H1 (cell line): ENCODE measurements around the gene MAP3K6. TPM values are rescaled to one million over a fixed set of nuclear protein-coding genes. Genes with fewer than 3 reads are reported as not detected.
A peak's percentile ranks its signal among the peaks of the same experiment; 100 is the strongest.

Experiments used
- CTCF ChIA-PET: fragments of 300-600 bp; sonication (Branson Sonifier 250); formaldehyde crosslinking; loops from one replicate; lab custom pipeline; 2021; ENCODE audit not compliant: partially characterized antibody; lab: Charles Lee
- POLR2A ChIA-PET: fragments of 300-600 bp; sonication (Branson Sonifier 250); formaldehyde crosslinking; loops from one replicate; lab custom pipeline; 2021; ENCODE audit warnings: inconsistent platforms; ENCODE audit not compliant: partially characterized antibody; lab: Charles Lee
- DNase-seq, 2 experiments: peaks; one replicate each; pipeline versions ENCODE4 v3.0.0 to v3.0.0-alpha.2; 2010 to 2022; ENCODE audit warnings: low spot score in 2 of 2, low read depth in 1 of 2, mixed read lengths in 1 of 2
- FAIRE-seq: peaks from 2 replicates; lab custom pipeline; 2011; peaks lifted over from hg19 to GRCh38; lab: Jason Lieb, UNC
- H2AFZ ChIP-seq: 2 replicates; pipeline ENCODE4 v1.8.1; 2012; ENCODE audit warnings: low read length, inconsistent platforms
- H2AK5ac ChIP-seq: 2 replicates; pipeline ENCODE4 v1.6.1; 2013; ENCODE audit warnings: low read depth, low read length
- H2BK120ac ChIP-seq: replicated peaks from 2 replicates; pipeline ENCODE3; 2013; ENCODE audit warnings: low read depth, low read length, inconsistent platforms
- H2BK12ac ChIP-seq: 2 replicates; pipeline ENCODE4 v1.6.1; 2013; ENCODE audit warnings: low read depth, low read length
- H2BK15ac ChIP-seq: 2 replicates; pipeline ENCODE4 v1.6.1; 2013; ENCODE audit warnings: low read length
- H2BK20ac ChIP-seq: 2 replicates; pipeline ENCODE4 v1.6.1; 2013; ENCODE audit warnings: low read length
- H2BK5ac ChIP-seq: 2 replicates; pipeline ENCODE4 v1.6.1; 2013; ENCODE audit warnings: low read depth, low read length
- H3K14ac ChIP-seq: 2 replicates; pipeline ENCODE4 v1.6.1; 2013; ENCODE audit warnings: inconsistent platforms; ENCODE audit not compliant: insufficient read length
- H3K18ac ChIP-seq: 2 replicates; pipeline ENCODE4 v1.6.1; 2013; ENCODE audit warnings: low read length; ENCODE audit errors: extremely low read depth
- H3K23ac ChIP-seq: 2 replicates; pipeline ENCODE4 v1.6.1; 2013; ENCODE audit warnings: inconsistent platforms; ENCODE audit not compliant: insufficient read length
- H3K23me2 ChIP-seq: 2 replicates; pipeline ENCODE4 v1.6.1; 2013; ENCODE audit warnings: low read depth, low read length
- H3K27ac ChIP-seq: 2 replicates; pipeline ENCODE4 v1.6.1; 2011; ENCODE audit warnings: low read depth, low read length, inconsistent platforms
- H3K27me3 ChIP-seq, 4 experiments: replicated peaks in 1 of 4; 1 replicate in 1 of 4; 2 replicates in 3 of 4; pipeline versions ENCODE4 v1.6.1 to v1.8.1; 2011 to 2013; ENCODE audit warnings: low read length in 3 of 4, mild to moderate bottlenecking in 3 of 4, inconsistent platforms in 2 of 4, mixed read lengths in 2 of 4, moderate library complexity in 1 of 4; ENCODE audit not compliant: control insufficient read depth in 3 of 4, insufficient read depth in 3 of 4; ENCODE audit errors: extremely low read depth in 1 of 4
- H3K36me3 ChIP-seq, 4 experiments: 2 replicates each; pipeline versions ENCODE4 v1.6.1 to v1.8.1; 2011 to 2013; ENCODE audit warnings: mild to moderate bottlenecking in 4 of 4, low read length in 3 of 4, moderate library complexity in 2 of 4, control low read depth in 1 of 4, inconsistent platforms in 1 of 4; ENCODE audit not compliant: insufficient read depth in 4 of 4, control insufficient read depth in 2 of 4
- H3K4ac ChIP-seq: replicated peaks from 2 replicates; pipeline ENCODE3; 2013; ENCODE audit warnings: low read length, low read depth, mixed read lengths, inconsistent platforms; ENCODE audit not compliant: insufficient read length
- H3K4me1 ChIP-seq, 4 experiments: replicated peaks in 1 of 4; 1 replicate in 1 of 4; 2 replicates in 3 of 4; pipeline versions ENCODE4 v1.6.1 to v1.8.1; 2011 to 2013; ENCODE audit warnings: low read length in 3 of 4, inconsistent platforms in 2 of 4, mixed read lengths in 1 of 4; ENCODE audit not compliant: insufficient read depth in 4 of 4, control insufficient read depth in 3 of 4
- H3K4me2 ChIP-seq, 2 experiments: 2 replicates each; pipeline versions ENCODE4 v1.6.1 to v1.8.1; 2011 to 2013; ENCODE audit warnings: low read depth in 2 of 2, low read length in 2 of 2, control low read depth in 1 of 2, inconsistent platforms in 1 of 2, mild to moderate bottlenecking in 1 of 2; ENCODE audit not compliant: insufficient read depth in 1 of 2
- H3K4me3 ChIP-seq, 4 experiments: fragments of 200-600, 300-600 bp in 1 of 4; sonication (generic), shearing (Covaris generic), sonication (Bioruptor Twin) in 1 of 4; 2 replicates each; pipeline versions ENCODE4 v1.5.1 to v1.8.1; 2011 to 2016; ENCODE audit warnings: low read length in 4 of 4, low read depth in 3 of 4, control low read depth in 2 of 4, inconsistent platforms in 2 of 4, mild to moderate bottlenecking in 2 of 4, mixed read lengths in 1 of 4, moderate library complexity in 1 of 4; ENCODE audit not compliant: insufficient read depth in 2 of 4; ENCODE audit errors: extremely low read depth in 1 of 4
- H3K56ac ChIP-seq: replicated peaks from 2 replicates; pipeline ENCODE3; 2013; ENCODE audit warnings: low read depth, mild to moderate bottlenecking, mixed read lengths, low read length, inconsistent platforms; ENCODE audit not compliant: insufficient read length
- H3K79me1 ChIP-seq: 2 replicates; pipeline ENCODE4 v1.6.1; 2013; ENCODE audit warnings: low read depth, low read length, control low read depth
- H3K79me2 ChIP-seq, 2 experiments: 2 replicates each; pipeline versions ENCODE4 v1.6.1 to v1.8.1; 2012 to 2013; ENCODE audit warnings: low read length in 2 of 2, mild to moderate bottlenecking in 2 of 2, inconsistent platforms in 1 of 2; ENCODE audit not compliant: insufficient read depth in 2 of 2, control insufficient read depth in 1 of 2
- H3K9ac ChIP-seq, 4 experiments: replicated peaks in 1 of 4; 1 replicate in 1 of 4; 2 replicates in 3 of 4; pipeline versions ENCODE4 v1.6.1 to v1.8.1; 2011 to 2013; ENCODE audit warnings: low read depth in 3 of 4, low read length in 3 of 4, control low read depth in 2 of 4, mild to moderate bottlenecking in 2 of 4, moderate library complexity in 2 of 4, inconsistent platforms in 1 of 4; ENCODE audit errors: extremely low read depth in 1 of 4
- H3K9me3 ChIP-seq, 2 experiments: 2 replicates each; pipeline versions ENCODE4 v1.6.1 to v1.8.1; 2012 to 2013; ENCODE audit warnings: mild to moderate bottlenecking in 2 of 2, moderate library complexity in 2 of 2, control low read depth in 1 of 2, inconsistent platforms in 1 of 2, low read depth in 1 of 2, low read length in 1 of 2, mixed read lengths in 1 of 2; ENCODE audit not compliant: insufficient read depth in 2 of 2
- H4K20me1 ChIP-seq, 2 experiments: replicated peaks in 1 of 2; 2 replicates each; pipeline versions ENCODE3 to v1.8.1; 2011 to 2013; ENCODE audit warnings: inconsistent platforms in 2 of 2, low read length in 2 of 2, mild to moderate bottlenecking in 1 of 2; ENCODE audit not compliant: insufficient read depth in 2 of 2, control insufficient read depth in 1 of 2
- H4K5ac ChIP-seq: 2 replicates; pipeline ENCODE4 v1.6.1; 2013; ENCODE audit warnings: low read length, low read depth, mixed read lengths, inconsistent platforms; ENCODE audit not compliant: insufficient read length
- H4K8ac ChIP-seq: 2 replicates; pipeline ENCODE4 v1.8.0; 2013; ENCODE audit warnings: mild to moderate bottlenecking, moderate library complexity, low read length, inconsistent platforms; ENCODE audit not compliant: insufficient read depth; ENCODE audit errors: extremely low read depth
- H4K91ac ChIP-seq: replicated peaks from 2 replicates; pipeline ENCODE3; 2013; ENCODE audit warnings: low read length, mixed read lengths, inconsistent platforms; ENCODE audit not compliant: insufficient read length
- RAD21 ChIP-seq, 2 experiments: IDR thresholded peaks in 1 of 2; conservative IDR thresholded peaks in 1 of 2; 2 replicates each; pipeline ENCODE4 v1.6.1; 2011; ENCODE audit warnings: low read depth in 2 of 2, low read length in 2 of 2, improper control_type of control experiment in 1 of 2, inconsistent platforms in 1 of 2, mild to moderate bottlenecking in 1 of 2, moderate library complexity in 1 of 2
- RNF2 ChIP-seq: fragments of 200-900, 300-1000 bp; sonication (generic); IDR thresholded peaks from 2 replicates; pipeline ENCODE4 v1.7.1; 2016; ENCODE audit warnings: borderline replicate concordance, low read depth, mild to moderate bottlenecking, antibody characterized with exemption, low read length; ENCODE audit not compliant: poor library complexity, severe bottlenecking; ENCODE audit errors: missing control alignments
- WGBS, 2 experiments: shearing (Covaris generic) in 1 of 2; methylation state at CpG; one replicate each; pipeline versions ENCODE4 v1.1.6 to v1.1.7; 2013 to 2015; ENCODE audit warnings: low lambda C conversion rate in 2 of 2, mixed read lengths in 2 of 2, inconsistent platforms in 1 of 2, low coverage in 1 of 2, missing lambda C conversion rate in 1 of 2; ENCODE audit not compliant: insufficient replicate concordance in 2 of 2, insufficient coverage in 1 of 2, insufficient read length in 1 of 2; ENCODE audit errors: extremely low coverage in 1 of 2, missing lambda C conversion rate in 1 of 2; 5-methylcytosine and 5-hydroxymethylcytosine counted together
- polyA plus RNA-seq, 7 experiments: library from polyadenylated mRNA; depleted of rRNA in 3 of 7; stranded (reverse) in 5 of 7; unstranded in 2 of 7; fragments of >200 nt in 5 of 7; fragments of 200-250 nt in 2 of 7; gene quantifications; 1 replicate in 5 of 7; 2 replicates in 1 of 7; 4 replicates in 1 of 7; pipeline versions ENCODE4 v1.2.1 to v1.2.3, GENCODE V29; 2011 to 2013; ENCODE audit warnings: missing spikeins in 2 of 7, mixed read lengths in 2 of 7
- total RNA-seq: library from RNA; stranded (reverse); fragmentation: NEBNext Ultra II Directional; extraction: Animal tissue kit (Norgen Biotek cat#: 25700); gene quantifications from 2 replicates; pipeline ENCODE4 v1.2.1, GENCODE V29; 2021
- TF ChIP-seq, protein P1 (sequence below), 3 experiments: IDR thresholded peaks; 1 replicate in 2 of 3; 2 replicates in 1 of 3; pipeline versions ENCODE4 v1.5.1 to v1.6.1; 2011; ENCODE audit warnings: low read length in 3 of 3, mild to moderate bottlenecking in 3 of 3, inconsistent platforms in 2 of 3, low read depth in 1 of 3, moderate library complexity in 1 of 3; ENCODE audit not compliant: insufficient read depth in 1 of 3; ENCODE audit errors: control extremely low read depth in 1 of 3

Gene MAP3K6
- total and polyA plus RNA-seq, 2 of the 8 experiments (the other 6 are each of a cell fraction or from before 2014, with no cell fraction given): 7.4 to 7.6 TPM

DNA sequence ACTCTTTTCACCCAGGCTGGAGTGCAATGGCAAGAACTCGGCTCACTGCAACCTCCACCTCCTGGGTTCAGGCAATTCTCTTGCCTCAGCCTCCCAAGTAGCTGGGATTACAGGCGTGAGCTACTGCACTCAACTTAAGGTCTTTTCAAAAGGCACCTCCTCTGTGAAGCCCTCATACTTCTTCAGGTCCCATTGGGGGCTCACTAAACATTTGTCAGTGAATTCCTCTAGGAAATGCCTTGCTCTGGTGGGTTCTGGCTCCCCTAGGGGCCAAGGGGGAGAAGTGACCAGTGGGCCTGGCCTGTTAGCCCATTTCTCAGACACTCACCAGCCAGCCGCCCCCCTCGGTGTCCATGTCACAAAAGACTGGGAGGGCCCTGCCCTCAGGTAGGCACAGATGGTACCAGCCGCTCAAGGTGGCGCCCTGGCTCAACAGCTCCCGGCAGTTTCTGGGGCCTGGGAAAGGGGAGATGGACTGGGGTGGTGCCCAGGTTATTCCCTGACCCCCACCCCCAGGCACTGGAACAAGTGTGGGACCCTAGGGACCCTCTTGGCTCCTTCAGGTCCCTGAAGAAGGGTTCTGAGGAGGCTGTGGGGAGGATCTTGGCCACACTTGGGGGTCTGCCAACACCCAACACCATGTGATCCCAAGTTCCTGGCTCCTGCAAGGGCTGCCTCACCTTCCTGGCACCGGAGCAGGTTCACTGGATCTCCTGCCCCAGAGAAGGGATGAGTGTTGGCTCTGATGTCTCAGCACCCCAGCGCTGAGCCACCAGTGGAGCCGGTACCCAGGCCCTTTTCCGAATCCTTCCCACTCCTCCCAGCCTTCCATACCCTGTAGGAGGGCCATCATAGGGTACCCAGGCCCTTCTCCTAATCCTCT lies 6.3 kb upstream of the MAP3K6 start:
- H4K8ac ChIP-seq: peak overlapping the region; percentile 65; the same call in 1 of the 2 replicates
- no peak overlapping the region for H2BK5ac ChIP-seq
- ChIA-PET POLR2A (interaction anchor here (1.0 to 5.0 kb wide), 2 partner anchors 9 to 18 kb away, joined by 3 to 14 read pairs; partner anchors contain the start of gene CD164L2), CTCF (interaction anchor here (0.7 to 28.8 kb wide), 15 partner anchors 10 to 363 kb away, joined by 3 to 625 read pairs (median 5); partner anchors contain the start of genes CD164L2, FCN3 and GPR3)
- no peak overlapping the region for H3K14ac ChIP-seq
- no peak overlapping the region for H3K4ac ChIP-seq
- H3K27ac ChIP-seq: no peak overlapping the region
- TF ChIP-seq RNF2 (no peak), RAD21 (IDR thresholded peaks at IDR 0.05 in 1 of 2, conservative IDR thresholded peaks at IDR 0.05 in 1 of 2; ENCODE audit: low read depth in 2 of 2, low read length in 2 of 2) (peak; percentile 41 to 57; a peak in 3 of 4 replicates)
- TF ChIP-seq, protein P1, sequence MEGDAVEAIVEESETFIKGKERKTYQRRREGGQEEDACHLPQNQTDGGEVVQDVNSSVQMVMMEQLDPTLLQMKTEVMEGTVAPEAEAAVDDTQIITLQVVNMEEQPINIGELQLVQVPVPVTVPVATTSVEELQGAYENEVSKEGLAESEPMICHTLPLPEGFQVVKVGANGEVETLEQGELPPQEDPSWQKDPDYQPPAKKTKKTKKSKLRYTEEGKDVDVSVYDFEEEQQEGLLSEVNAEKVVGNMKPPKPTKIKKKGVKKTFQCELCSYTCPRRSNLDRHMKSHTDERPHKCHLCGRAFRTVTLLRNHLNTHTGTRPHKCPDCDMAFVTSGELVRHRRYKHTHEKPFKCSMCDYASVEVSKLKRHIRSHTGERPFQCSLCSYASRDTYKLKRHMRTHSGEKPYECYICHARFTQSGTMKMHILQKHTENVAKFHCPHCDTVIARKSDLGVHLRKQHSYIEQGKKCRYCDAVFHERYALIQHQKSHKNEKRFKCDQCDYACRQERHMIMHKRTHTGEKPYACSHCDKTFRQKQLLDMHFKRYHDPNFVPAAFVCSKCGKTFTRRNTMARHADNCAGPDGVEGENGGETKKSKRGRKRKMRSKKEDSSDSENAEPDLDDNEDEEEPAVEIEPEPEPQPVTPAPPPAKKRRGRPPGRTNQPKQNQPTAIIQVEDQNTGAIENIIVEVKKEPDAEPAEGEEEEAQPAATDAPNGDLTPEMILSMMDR (IDR thresholded peaks at IDR 0.05; ENCODE audit: control extremely low read depth in 1 of 3, insufficient read depth in 1 of 3, low read depth in 1 of 3, low read length in 3 of 3): peak; percentile 61 to 69 (median 63)
- no peak overlapping the region for H2BK12ac ChIP-seq
- H3K4me2 ChIP-seq: no peak overlapping the region
- peaks cover 0 to 3% (median 0%) of the 10 kb centered on the region in 4 experiments; a peak in 1 of 7 replicates for H3K4me1 ChIP-seq
- no peaks in the 10 kb centered on the region for H3K27me3 ChIP-seq
- no peak overlapping the region for H4K91ac ChIP-seq
- no peaks in the 10 kb centered on the region for H3K79me1 ChIP-seq
- no peak overlapping the region; the same call in 1 of the 2 replicates for H2BK15ac ChIP-seq
- DNase-seq: peak in 1 of 2 experiments; percentile 64
- H3K9ac ChIP-seq: no peak overlapping the region
- H2AFZ ChIP-seq: no peak overlapping the region
- no peak for FAIRE-seq
- H3K23me2 ChIP-seq: no peaks in the 10 kb centered on the region
- no peak overlapping the region for H4K5ac ChIP-seq
- H3K79me2 ChIP-seq: no peaks in the 10 kb centered on the region
- H3K23ac ChIP-seq: no peak overlapping the region
- H3K36me3 ChIP-seq: no peaks in the 10 kb centered on the region
- no peaks in the 10 kb centered on the region for H4K20me1 ChIP-seq
- no peak overlapping the region for H2AK5ac ChIP-seq
- H2BK20ac ChIP-seq: no peak overlapping the region
- no peaks in the 10 kb centered on the region for H3K9me3 ChIP-seq
- H3K4me3 ChIP-seq: no peak overlapping the region
- no peak overlapping the region for H3K18ac ChIP-seq
- no peak overlapping the region for H2BK120ac ChIP-seq
- WGBS, 2 experiments: 90% methylated on average over 11 of the region's 11 CpGs; no CpG with 5 or more reads in 1 of the 2 experiments
- no peak overlapping the region for H3K56ac ChIP-seq
